NCI-H1092 (cell line): ENCODE data around the gene NPBWR2.

ENCODE experiments used
- DNase-seq: peaks from one replicate; lab custom pipeline; 2025; lab: John Stamatoyannopoulos, UW

The NPBWR2 gene

GRCh38 chr20:64056889-64057627 is 50.3 kb downstream of the NPBWR2 start:
- no peak for DNase-seq

DNA sequence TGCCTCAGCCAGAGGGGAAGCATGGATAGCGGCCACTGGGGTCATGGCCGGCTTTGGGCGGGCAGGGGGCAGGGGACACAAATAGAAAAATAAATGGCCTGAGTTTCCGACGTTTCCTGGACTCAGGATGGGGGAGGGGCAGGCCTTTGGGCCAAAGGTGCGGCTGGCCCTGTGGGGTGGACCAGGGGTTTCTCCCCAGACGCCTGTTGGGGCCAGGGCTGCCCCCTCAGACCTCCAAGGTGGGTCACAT is 50.8 kb downstream of the NPBWR2 start:
- no peak for DNase-seq

DNA sequence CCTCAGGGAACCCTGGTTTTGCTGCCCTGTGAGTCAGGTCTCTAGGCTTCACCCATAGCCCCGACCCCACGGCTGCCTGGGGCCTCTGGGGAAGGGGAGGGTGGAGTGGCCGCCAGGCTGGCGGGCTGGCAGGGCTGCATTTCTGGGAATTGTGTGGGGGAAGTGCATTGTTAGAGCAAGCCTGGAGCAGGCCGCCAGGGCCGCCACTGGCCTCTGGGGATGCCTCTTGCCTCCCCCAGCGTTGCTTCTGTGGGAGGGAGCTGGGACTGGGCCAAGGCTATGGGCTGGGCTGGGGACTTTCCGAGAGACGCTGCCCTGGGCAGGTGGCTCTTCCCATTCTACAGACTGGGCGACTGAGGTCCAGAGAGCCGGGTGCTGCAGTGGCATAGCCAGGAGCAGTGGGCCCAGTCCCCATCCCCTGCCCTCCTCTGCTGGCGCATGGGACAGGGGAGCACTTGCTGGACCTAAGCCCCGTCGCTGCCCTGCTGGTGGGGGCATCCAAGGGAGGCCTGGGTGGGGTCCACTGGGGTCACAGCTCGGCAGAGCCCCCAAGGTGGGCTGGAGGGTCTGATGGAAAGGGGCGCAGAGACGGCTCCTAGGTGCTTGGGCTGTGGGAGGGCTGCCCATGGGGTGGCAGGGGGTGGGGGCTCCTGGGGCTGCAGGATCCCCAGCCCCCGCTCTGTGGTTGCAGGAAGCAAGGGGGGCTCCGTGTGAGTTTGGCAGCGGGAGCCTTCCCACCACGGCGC is 51.3 kb downstream of the NPBWR2 start:
- DNase-seq: no peak

DNA sequence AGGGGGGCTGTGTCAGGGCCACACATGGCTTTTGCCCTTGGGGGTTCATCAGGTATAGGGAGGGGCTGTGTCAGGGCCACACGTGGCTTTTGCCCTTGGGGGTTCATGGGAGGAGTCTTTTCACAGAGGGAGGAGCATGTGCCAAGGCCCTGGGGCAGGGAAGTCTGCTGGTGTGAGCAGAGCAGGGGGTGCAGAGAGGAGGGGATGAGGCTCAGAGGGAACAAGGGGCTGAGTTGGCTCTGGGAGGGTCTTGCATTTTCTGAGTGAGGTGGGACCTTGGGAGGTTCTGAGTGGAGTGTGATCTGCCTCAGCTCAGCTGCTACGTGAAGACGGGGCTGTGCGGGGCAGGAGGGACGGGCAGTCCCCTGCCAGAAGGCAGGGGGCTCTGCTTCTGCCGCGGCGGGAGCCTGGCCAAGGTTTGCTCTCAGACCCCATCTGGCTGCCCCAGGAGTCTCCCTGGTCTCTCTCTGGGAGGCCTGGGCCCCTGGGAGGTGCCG is 51.9 kb downstream of the NPBWR2 start:
- DNase-seq: no peak

GRCh38 chr20:64053841-64054661 is 53.3 kb downstream of the NPBWR2 start:
- DNase-seq: no peak
